ENCODE measurements around the gene RAD18.

DNA sequence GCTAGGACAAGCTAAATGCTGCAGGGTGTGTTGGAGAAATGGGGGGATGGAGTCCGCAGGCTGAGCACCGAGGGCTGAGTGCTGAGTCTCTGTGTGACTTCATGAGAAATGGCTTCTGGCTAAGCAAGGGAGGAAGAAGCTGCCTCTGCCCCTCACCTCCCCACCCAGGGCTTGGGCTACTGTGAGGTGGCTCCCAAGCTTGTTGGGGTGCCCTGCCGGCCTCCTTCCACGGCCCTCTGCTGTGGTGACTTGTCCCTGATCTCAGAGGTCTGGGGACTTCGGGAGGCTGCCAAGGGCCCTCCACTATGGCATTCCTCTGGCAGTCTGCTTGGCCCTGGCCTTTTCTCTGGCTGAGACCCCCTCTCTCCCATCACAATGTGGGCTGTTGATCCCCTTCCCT, 30.1 kb upstream of the RAD18 start:
- TF ChIP-seq, protein P1, sequence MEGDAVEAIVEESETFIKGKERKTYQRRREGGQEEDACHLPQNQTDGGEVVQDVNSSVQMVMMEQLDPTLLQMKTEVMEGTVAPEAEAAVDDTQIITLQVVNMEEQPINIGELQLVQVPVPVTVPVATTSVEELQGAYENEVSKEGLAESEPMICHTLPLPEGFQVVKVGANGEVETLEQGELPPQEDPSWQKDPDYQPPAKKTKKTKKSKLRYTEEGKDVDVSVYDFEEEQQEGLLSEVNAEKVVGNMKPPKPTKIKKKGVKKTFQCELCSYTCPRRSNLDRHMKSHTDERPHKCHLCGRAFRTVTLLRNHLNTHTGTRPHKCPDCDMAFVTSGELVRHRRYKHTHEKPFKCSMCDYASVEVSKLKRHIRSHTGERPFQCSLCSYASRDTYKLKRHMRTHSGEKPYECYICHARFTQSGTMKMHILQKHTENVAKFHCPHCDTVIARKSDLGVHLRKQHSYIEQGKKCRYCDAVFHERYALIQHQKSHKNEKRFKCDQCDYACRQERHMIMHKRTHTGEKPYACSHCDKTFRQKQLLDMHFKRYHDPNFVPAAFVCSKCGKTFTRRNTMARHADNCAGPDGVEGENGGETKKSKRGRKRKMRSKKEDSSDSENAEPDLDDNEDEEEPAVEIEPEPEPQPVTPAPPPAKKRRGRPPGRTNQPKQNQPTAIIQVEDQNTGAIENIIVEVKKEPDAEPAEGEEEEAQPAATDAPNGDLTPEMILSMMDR (IDR thresholded peaks at IDR 0.05 in 8 of 11, conservative IDR thresholded peaks at IDR 0.05 in 3 of 11) = no peak
- no peak for TF ChIP-seq POLR2A (IDR thresholded peaks at IDR 0.05)

Data from spleen (tissue), 7 donors.